ENCODE results near the gene C6orf132.
A peak's percentile ranks its signal among the peaks of the same experiment; 100 is the strongest.

Gene C6orf132, protein sequence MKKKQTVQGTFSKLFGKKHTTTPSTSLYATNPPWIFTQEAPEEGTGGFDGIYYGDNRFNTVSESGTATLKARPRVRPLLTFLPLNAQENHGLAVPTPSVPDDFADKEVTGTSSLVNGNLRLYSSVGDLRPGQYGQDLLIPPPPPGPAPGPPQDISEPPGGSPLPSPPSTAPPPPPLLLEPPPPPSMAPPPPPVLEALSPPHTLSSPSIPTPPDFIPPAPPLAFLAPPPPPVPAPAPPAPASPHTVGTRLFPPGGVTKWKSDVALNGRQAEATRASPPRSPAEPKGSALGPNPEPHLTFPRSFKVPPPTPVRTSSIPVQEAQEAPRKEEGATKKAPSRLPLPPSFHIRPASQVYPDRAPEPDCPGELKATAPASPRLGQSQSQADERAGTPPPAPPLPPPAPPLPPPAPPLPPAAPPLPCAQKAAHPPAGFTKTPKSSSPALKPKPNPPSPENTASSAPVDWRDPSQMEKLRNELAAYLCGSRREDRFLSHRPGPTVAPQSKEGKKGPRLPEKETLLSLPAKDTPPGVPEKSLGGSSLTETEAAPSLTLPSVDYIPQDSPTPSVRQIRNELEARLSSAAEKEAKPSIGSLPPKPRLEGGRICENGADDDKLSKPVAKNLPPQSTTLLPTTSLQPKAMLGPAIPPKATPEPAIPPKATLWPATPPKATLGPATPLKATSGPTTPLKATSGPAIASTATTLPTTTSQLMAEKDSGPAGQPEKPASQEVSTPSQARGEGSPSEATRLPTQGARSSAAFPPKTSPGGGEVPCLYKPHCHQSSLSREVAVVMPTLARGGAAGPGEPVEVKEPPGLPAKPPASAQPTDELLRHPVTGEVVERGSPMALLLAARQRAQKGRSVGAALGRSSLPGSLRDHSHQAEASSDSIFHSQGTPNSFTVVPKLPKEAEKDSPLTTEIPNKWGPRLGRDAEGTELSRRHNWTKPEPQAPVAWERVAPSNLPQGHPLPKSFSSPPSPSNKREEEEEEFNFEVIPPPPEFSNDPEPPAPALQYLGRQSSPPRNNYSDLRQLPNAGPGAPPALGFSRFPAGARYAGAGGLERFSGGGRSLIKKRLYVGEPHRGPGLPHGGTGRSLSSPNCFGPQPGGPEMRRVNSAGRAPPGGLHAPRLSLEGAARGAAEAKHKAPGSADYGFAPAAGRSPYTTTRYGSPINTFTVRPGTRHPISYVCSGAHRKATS

DNA sequence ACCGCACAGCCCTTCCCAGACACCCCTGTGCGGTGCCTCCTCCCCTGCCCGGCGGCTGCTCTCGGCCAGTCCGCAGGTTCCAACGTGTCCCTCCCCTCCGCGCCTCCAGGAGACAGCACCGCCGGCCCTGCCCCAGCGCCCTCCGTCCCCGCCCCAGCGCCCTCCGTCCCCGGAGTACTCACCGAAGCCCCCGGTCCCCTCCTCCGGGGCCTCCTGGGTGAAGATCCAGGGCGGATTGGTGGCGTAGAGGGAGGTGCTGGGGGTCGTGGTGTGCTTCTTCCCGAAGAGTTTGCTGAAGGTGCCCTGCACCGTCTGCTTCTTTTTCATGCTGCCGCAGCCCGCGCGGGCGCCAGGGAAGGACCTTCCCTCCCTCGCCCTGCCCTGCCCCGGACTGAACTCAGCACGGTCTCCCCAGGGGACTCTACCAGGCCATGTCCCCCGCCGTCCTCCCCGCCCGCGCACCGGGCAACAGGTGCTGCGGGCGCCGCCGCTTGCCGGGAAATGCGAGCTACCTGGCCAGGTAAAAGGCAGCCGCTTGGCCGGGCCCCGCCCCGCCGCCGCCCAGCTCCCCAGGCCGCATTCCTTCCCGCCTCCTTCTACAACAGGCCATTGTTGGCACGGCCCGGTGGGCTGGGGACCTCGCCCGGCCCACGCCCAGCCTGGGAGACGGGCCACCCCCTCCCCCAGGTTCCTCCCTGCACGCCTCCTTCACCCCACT, at the start of gene C6orf132:
Gene C6orf132, minus strand, starts transcription at position 503 of the 718 bp plus-strand sequence. Its CDS starts 176 bp downstream, at position 327.
- H3K4me3 ChIP-seq (ENCODE audit: low read length), result peak within 1 kb of the TSS; percentile 25
- peak within 1 kb of the TSS; percentile 83 for H2AFZ ChIP-seq (ENCODE audit: low read depth, low read length)
- no peaks in the 10 kb centered on the region for H3K36me3 ChIP-seq (ENCODE audit: insufficient read depth, low read length)
- peaks cover 12% of the 10 kb centered on the region for H3K4me1 ChIP-seq (ENCODE audit: insufficient read depth, low read length)
- peaks cover 36% of the 10 kb centered on the region for H3K27me3 ChIP-seq (ENCODE audit: insufficient read depth, low read length)
- no peaks in the 10 kb centered on the region for H3K9me3 ChIP-seq (ENCODE audit: low read length)

DNA sequence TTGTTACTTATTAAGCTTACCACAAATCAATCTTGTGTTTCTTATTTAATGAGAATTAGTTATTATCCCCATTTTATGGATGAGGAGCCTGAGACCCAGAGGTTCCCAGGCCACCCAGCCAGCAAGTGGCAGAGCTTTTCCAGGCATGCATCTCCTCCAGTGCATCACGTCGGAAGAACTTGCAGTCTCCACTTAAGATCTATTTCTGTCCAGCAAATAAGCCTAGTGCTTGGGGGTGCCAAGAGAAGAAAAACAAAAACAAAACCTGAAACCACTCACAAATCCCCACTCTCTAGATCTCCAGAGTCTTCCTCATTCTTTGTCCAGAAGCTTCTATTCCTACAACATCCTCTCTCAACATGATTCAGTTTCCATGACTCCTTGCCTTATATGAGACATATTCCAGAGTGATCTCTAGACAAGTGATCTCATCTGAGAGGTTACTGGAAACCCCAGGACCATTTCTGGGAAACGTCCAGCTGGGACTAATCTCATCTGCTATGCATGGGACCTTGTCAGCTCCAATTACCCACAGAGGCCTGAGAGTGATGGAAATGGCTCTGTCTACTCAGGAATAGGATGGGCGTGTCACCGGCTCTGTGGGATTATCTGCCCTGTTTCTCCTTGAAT, 48.2 kb upstream of the C6orf132 start:
- Histone ChIP-seq H3K4me1 (ENCODE audit: insufficient read depth, low read length) (no peaks in the 10 kb centered on the region), H2AFZ (ENCODE audit: low read depth, low read length) (no peak overlapping the region), H3K36me3 (ENCODE audit: insufficient read depth, low read length) (no peaks in the 10 kb centered on the region), H3K4me3 (ENCODE audit: low read length) (no peak overlapping the region), H3K27me3 (ENCODE audit: insufficient read depth, low read length) (no peaks in the 10 kb centered on the region), H3K9me3 (ENCODE audit: low read length) (no peaks in the 10 kb centered on the region)

DNA sequence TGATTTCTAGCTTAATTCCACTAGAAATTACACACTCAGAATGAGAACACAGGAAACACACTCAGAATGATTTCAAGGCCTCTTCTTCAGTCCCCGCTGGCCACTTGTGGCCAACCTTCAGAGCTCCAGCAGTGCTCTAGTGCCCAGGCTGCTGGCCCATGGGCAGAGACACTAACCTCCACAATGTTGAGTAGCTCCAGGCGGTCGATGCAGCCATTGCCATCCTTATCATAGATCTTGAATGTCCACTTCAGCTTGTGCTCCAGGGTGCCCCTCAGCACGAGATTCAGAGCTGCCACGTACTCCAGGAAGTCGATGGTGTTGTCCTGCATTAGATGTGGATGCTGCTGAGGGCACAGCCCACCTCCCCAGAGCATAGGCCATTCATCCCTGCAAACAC, 46.0 kb upstream of the C6orf132 start:
- Histone ChIP-seq H3K9me3 (ENCODE audit: low read length) (no peaks in the 10 kb centered on the region), H3K36me3 (ENCODE audit: insufficient read depth, low read length) (no peaks in the 10 kb centered on the region), H2AFZ (ENCODE audit: low read depth, low read length) (no peak overlapping the region), H3K4me3 (ENCODE audit: low read length) (no peak overlapping the region), H3K27me3 (ENCODE audit: insufficient read depth, low read length) (no peaks in the 10 kb centered on the region), H3K4me1 (ENCODE audit: insufficient read depth, low read length) (no peaks in the 10 kb centered on the region)

DNA sequence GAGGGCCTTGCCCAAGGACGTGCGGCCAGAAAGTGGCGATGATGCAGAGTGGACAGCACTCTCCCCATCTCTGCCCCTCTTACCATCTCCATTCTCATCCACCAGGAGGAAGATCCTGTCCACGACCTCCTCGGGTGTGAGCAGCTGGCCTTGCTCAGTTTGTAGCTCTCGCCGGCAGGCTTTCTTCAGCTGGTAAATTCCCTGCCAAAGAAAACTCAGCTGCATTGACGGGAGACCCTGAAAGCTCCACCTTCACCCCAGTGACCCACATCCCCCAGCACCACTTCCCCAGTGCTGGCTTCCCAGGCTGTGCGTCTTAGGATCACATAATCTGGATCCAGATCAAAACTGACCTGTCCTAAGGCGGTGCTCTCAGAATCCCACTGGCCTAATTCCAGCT, 43.2 kb upstream of the C6orf132 start:
- no peak overlapping the region for H3K4me3 ChIP-seq (ENCODE audit: low read length)

DNA sequence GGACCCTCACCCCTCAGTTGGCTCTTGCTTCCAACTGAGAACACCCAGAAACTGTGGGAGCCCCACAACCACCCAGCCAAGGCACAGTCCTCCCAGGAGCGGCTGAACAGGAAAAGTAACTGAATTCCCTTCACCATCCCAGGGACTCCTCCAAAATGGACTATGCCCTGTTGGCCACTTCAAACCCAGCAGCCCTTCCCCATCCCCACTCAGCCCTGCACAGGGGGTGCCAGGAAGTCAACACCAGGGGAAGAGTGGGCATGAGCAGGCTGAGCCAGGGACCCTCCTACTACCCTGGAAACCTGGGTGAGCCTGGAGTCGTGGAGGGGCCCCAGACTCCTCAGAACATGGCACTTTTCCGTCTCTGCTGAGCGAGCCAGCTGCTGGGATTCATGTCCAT, 42.1 kb upstream of the C6orf132 start:
- no peaks in the 10 kb centered on the region for H3K9me3 ChIP-seq (ENCODE audit: low read length)
- H2AFZ ChIP-seq (ENCODE audit: low read depth, low read length), result no peak overlapping the region
- H3K27me3 ChIP-seq (ENCODE audit: insufficient read depth, low read length), result no peaks in the 10 kb centered on the region
- H3K36me3 ChIP-seq (ENCODE audit: insufficient read depth, low read length), result no peaks in the 10 kb centered on the region
- no peaks in the 10 kb centered on the region for H3K4me1 ChIP-seq (ENCODE audit: insufficient read depth, low read length)
- H3K4me3 ChIP-seq (ENCODE audit: low read length), result no peak overlapping the region

More for the DNA sequence above, 43.2 kb upstream of the C6orf132 start:
- H3K27me3 ChIP-seq (ENCODE audit: insufficient read depth, low read length), result no peaks in the 10 kb centered on the region
- no peak overlapping the region for H2AFZ ChIP-seq (ENCODE audit: low read depth, low read length)
- H3K4me1 ChIP-seq (ENCODE audit: insufficient read depth, low read length), result no peaks in the 10 kb centered on the region
- no peaks in the 10 kb centered on the region for H3K36me3 ChIP-seq (ENCODE audit: insufficient read depth, low read length)
- H3K9me3 ChIP-seq (ENCODE audit: low read length), result no peaks in the 10 kb centered on the region

DNA sequence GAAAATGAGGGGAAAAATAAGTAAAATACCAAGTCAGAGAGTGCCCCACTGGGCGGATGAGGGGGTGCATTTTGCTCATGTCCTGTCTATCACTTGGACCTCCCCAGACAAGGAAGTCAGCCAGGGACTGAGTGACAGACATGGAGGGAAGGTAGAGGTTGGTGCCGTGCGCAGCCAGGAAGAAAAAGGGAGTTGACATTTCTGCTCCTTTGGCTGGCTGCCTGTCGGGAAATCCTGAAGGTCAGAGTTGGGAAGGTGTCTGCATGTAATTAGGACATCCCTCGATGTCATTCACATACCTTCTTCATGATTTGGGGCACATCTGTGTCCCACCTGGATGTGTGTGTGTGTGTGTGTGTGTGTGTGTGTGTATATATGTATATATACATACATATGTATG, 39.7 kb upstream of the C6orf132 start:
- H3K36me3 ChIP-seq (ENCODE audit: insufficient read depth, low read length), result no peaks in the 10 kb centered on the region
- H3K4me1 ChIP-seq (ENCODE audit: insufficient read depth, low read length), result no peaks in the 10 kb centered on the region
- no peak overlapping the region for H3K4me3 ChIP-seq (ENCODE audit: low read length)
- H3K9me3 ChIP-seq (ENCODE audit: low read length), result no peaks in the 10 kb centered on the region
- H2AFZ ChIP-seq (ENCODE audit: low read depth, low read length), result no peak overlapping the region
- H3K27me3 ChIP-seq (ENCODE audit: insufficient read depth, low read length), result no peaks in the 10 kb centered on the region

DNA sequence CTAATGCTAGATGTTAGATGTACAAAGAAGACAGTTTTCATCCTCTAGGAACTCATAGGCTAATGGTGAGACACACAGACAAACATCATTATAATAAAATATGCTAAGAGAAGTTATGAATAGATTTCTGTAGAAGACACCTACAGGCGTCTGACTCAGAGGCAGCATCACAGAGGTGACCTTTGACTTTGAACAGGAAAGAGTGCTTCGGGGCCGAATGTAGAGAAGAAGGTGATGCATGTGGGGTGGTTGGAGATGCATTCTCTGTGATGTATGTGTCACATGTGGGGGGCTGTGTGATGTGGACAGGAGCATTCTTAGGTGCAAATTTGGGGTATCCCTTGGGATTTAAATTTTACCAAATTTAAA, 37.5 kb upstream of the C6orf132 start:
- Histone ChIP-seq H3K4me1 (ENCODE audit: insufficient read depth, low read length) (no peaks in the 10 kb centered on the region), H3K9me3 (ENCODE audit: low read length) (no peaks in the 10 kb centered on the region), H3K36me3 (ENCODE audit: insufficient read depth, low read length) (no peaks in the 10 kb centered on the region), H3K4me3 (ENCODE audit: low read length) (no peak overlapping the region), H3K27me3 (ENCODE audit: insufficient read depth, low read length) (no peaks in the 10 kb centered on the region), H2AFZ (ENCODE audit: low read depth, low read length) (no peak overlapping the region)

DNA sequence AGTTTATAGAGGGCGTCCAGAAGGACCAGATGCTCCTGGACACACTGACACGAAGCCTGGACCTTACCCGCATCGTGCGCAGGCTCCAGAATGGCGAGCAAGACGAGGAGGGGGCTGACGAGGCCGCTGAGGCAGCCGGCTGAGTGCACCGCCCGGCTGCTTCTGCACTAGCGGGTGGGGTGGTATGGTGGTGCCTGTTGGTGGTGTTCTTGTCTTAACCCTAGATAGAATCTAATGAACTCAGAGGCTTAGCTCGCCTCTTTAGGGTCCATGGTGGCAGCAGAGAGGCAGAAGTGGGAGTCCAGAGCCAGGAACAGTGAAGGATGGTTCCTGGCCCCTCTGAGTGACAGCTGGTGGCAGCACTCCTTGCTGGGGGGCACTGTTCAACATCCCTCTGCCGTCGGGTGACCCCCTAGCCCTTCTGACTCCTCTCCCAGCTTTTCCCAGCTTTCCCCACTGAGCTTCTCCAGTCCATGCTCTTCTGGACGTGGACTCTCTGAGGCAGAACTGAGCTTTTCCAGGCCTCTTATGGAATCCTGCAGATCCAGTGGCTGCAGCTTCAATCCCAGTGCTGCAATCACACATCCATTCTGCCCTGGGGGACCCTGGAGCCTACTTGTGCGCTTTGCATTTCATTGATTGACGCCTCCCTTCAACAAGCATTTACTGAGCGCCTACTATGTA, 37.0 kb upstream of the C6orf132 start:
- Histone ChIP-seq H3K4me3 (ENCODE audit: low read length) (no peak overlapping the region), H3K36me3 (ENCODE audit: insufficient read depth, low read length) (no peaks in the 10 kb centered on the region), H3K4me1 (ENCODE audit: insufficient read depth, low read length) (no peaks in the 10 kb centered on the region), H3K27me3 (ENCODE audit: insufficient read depth, low read length) (no peaks in the 10 kb centered on the region), H3K9me3 (ENCODE audit: low read length) (no peaks in the 10 kb centered on the region), H2AFZ (ENCODE audit: low read depth, low read length) (no peak overlapping the region)

DNA sequence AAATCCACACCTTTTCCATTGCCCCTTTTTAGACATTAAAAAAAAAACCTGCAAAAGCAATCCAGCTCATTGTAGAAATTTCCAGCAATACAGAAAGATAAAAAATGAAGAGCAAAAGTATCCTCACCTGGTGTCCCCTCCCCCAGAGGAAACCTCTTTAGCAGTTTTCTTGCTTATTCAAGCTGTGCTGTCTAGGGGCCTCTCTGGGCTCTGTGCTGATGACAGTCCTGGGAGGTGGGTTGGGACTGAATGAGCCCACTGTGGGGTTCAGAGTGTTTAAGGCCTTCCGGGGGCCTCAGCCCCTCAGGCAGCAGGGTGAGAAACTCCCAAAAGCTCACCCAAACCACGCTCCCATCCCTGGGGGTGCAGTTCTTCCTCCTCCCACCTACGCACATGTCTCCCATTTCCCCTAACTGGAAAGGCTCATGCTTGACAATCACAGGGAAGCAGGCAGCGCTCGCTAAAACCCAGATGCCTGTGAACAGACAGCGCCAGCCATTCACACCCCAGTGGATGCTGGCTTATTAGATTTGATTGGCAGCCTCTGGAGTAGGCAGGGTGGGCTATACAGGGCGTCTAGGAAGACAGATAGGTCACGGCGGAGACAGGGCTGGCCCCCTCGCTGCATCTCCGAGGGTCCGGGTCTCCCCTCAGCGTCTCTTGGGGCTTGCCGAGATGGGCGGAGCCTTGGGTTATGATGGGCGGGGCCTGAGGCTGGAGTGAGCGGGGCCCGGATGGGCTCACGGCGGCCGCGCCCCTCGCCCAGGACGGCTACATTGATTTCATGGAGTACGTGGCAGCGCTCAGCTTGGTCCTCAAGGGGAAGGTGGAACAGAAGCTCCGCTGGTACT, 35.3 kb upstream of the C6orf132 start:
- H3K36me3 ChIP-seq (ENCODE audit: insufficient read depth, low read length), result no peaks in the 10 kb centered on the region
- H2AFZ ChIP-seq (ENCODE audit: low read depth, low read length), result peak overlapping the region; percentile 44
- peak overlapping the region; percentile 33 for H3K4me3 ChIP-seq (ENCODE audit: low read length)
- H3K9me3 ChIP-seq (ENCODE audit: low read length), result no peaks in the 10 kb centered on the region
- no peaks in the 10 kb centered on the region for H3K27me3 ChIP-seq (ENCODE audit: insufficient read depth, low read length)
- no peaks in the 10 kb centered on the region for H3K4me1 ChIP-seq (ENCODE audit: insufficient read depth, low read length)

DNA sequence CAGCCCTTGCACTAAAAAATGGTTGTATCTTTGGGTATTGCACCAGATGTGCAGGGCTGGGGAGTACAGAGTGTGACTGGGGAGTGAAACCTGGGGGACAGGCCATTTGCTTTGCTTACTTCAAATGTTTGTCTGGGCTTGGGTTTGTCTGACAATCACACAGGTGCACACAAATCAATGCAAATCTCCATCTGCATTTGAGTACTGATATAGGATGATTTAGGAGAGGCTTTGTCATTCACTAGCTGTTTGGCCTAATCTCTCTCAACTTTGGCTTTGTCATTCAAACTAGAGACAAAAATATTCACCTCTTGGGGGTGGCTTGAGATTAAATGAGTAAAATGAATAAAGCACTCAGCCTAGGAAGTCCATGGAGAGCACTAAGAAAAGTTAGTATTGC, 34.6 kb upstream of the C6orf132 start:
- no peaks in the 10 kb centered on the region for H3K4me1 ChIP-seq (ENCODE audit: insufficient read depth, low read length)
- H3K9me3 ChIP-seq (ENCODE audit: low read length), result no peaks in the 10 kb centered on the region

DNA sequence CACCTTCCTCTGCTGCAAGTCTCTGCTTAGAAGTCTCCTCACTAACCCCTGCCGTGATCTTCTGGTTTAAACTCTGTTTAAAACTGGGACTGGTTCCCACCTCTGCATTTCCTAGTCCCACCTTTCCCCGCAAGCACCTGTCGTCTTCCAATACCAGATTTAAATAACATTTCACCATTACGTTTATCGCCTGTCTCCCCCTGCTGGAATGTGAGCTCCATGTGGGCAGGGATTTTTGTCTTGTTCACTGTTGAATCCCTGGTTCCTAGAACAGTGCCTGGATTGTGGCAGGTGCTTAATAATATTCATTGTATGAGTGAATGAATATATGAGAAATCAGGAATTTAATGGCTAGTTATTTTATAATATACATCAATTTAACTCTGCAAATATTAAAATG, 33.4 kb upstream of the C6orf132 start:
- H3K36me3 ChIP-seq (ENCODE audit: insufficient read depth, low read length), result no peaks in the 10 kb centered on the region
- H2AFZ ChIP-seq (ENCODE audit: low read depth, low read length), result no peak overlapping the region
- no peaks in the 10 kb centered on the region for H3K27me3 ChIP-seq (ENCODE audit: insufficient read depth, low read length)
- H3K9me3 ChIP-seq (ENCODE audit: low read length), result no peaks in the 10 kb centered on the region
- H3K4me1 ChIP-seq (ENCODE audit: insufficient read depth, low read length), result no peaks in the 10 kb centered on the region
- no peak overlapping the region for H3K4me3 ChIP-seq (ENCODE audit: low read length)

More for the DNA sequence above, 34.6 kb upstream of the C6orf132 start:
- no peaks in the 10 kb centered on the region for H3K27me3 ChIP-seq (ENCODE audit: insufficient read depth, low read length)
- H3K4me3 ChIP-seq (ENCODE audit: low read length), result no peak overlapping the region
- H2AFZ ChIP-seq (ENCODE audit: low read depth, low read length), result no peak overlapping the region
- H3K36me3 ChIP-seq (ENCODE audit: insufficient read depth, low read length), result no peaks in the 10 kb centered on the region
